DMS53 treated with DMSO at 0.1 percent for 48 hours (cell line): ENCODE results near the gene MTUS2.
"Not testable (repeated sequence)": the region's sequence is repeated elsewhere in the genome, so short reads cannot be mapped to it uniquely, and the experiment has no call there.

Experiments
- DNase-seq: peaks from one replicate; lab custom pipeline; 2025; ENCODE audit not compliant: unreplicated experiment; lab: John Stamatoyannopoulos, UW

MTUS2 gene

GRCh38 chr13:29210676-29211075 lies 390.5 kb downstream of the MTUS2 start:
- DNase-seq = no peak

DNA sequence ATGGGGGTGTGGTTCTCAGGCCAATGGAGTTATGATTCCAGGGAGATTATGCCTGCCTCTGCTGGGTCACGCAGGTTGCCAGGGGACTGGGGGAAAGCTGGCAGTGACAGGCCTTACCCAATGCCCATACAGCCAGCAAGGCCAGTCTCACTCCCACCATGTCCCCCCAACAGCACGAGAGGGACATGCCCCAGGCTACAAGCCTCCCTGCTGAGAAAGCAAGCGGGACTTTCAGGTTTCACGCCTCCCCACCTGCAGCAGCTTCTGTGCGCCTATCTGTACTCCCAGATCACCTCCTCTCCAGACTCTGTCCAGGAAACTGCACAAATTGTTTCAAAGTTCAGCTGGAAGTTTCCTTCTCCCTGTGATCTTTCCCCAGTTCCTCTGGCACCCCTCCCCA lies 391.0 kb downstream of the MTUS2 start:
- DNase-seq = not testable (repeated sequence)

DNA sequence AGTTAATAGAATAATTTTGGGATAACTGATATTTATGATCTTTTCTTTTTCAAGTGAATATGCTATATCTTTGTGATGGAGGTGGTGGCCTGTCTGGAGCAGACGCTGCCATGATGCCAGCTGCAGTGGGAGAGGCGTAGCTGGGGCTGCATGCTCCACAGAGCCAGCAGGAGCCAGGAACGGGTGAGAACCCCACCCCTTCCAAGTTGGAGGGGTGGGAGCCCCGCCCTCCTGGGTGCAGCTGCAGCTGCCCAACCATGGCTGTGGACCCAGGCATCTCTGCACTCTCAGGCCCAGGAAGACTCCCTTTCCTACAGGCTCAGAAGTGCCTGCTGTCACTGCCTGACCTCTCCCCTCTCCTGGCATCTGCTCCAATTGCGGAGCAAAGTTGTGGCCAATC lies 402.3 kb downstream of the MTUS2 start:
- DNase-seq = no peak

DNA sequence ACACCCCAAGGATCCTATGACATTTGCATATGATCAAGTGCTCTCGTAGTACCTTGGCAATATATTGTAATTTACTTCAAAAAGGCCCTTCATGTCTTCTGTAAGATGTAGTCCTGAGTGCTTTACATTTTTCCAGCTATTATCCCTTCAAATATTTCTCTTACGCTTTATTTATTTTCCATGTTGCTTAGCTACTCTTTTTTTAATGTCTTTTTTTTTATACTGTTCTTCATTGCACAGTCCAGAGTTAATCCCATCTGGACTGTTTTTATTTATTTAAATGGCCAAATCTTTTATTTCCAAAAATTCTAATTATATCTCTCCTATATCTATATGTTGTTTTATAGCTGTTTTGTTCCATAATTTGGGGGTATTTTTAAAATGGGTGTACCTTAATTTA lies 404.1 kb downstream of the MTUS2 start:
- DNase-seq = no peak

DNA sequence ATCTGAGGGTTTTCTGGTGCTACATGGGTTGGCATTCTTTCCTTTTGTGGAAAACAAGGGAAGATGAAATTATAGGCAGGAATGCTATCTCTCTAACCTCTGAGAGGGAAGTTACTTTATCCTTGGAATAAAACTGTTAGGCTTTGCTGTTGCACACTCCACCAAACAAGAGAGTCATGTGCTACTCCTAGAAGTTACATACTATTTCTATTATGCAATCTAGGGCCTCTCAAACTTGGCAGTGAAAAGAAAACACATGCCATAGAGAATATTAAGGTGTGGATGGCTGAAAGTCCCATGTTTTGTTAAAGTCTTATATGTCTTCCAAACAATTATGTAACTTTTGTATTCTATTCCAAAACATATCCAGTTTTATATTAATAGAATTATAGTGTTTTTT lies 407.4 kb downstream of the MTUS2 start:
- no peak for DNase-seq

- no peak for DNase-seq
These were observed 410.2 kb downstream of the MTUS2 start for GRCh38 chr13:29230299-29230845.

GRCh38 chr13:29239653-29240525 lies 419.8 kb downstream of the MTUS2 start:
- DNase-seq = no peak

DNA sequence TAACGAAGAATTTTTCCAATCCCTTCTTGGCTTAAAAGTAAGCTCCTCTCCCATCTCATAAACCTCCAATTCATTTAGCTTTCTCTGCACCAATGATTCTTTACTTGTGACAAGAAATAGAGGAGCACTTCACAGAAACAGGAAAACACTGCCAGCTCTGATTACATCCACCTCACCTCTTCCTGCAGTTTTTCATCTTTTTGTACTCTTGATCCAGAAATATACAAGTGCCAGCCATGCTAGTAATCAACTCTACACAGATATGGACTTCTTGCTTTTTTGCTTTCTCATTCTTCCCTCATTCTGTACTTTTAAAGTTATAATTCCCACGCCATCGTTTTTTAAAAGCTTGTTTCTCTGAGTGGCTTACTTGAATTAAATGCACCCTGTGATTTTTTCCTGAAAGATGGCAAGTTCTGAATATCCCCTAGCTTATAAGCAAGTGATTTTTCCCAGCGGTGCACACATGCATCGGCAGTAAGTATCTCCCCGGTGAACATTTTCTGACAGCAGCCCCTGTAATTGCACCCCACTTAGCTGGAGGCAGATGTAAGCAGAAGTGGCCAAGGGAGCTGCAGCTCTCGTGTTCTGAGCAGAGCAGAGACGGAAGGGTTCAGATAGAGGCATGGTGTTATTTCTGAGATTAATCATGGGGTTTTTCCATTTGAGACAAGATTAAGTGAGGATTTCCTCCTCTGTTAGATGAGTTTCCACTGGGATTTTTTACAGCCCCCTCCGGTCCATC lies 434.7 kb downstream of the MTUS2 start:
- DNase-seq = no peak

- DNase-seq = no peak
These were observed 435.4 kb downstream of the MTUS2 start for GRCh38 chr13:29255567-29255966.

DNA sequence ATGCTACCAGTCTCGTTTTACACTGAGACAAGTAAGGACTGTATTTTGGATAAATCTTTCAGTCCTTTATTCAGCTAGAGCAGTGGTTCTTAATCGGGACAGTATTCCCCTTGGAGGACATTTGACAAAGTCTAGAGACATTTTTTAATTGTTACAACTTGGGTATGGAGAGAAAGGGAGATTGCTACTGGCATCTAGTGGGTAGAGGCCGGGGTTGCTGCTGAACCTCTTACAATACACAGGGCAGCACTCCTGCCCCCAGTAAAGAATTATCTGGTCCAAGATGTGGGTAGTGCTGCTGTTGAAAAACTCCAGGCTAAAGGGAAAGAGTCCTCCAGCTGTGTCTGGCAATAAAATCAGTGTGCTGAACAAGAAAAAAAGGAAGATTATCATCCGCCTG lies 440.5 kb downstream of the MTUS2 start:
- no peak for DNase-seq

GRCh38 chr13:29266261-29266660 lies 446.1 kb downstream of the MTUS2 start:
- no peak for DNase-seq

DNA sequence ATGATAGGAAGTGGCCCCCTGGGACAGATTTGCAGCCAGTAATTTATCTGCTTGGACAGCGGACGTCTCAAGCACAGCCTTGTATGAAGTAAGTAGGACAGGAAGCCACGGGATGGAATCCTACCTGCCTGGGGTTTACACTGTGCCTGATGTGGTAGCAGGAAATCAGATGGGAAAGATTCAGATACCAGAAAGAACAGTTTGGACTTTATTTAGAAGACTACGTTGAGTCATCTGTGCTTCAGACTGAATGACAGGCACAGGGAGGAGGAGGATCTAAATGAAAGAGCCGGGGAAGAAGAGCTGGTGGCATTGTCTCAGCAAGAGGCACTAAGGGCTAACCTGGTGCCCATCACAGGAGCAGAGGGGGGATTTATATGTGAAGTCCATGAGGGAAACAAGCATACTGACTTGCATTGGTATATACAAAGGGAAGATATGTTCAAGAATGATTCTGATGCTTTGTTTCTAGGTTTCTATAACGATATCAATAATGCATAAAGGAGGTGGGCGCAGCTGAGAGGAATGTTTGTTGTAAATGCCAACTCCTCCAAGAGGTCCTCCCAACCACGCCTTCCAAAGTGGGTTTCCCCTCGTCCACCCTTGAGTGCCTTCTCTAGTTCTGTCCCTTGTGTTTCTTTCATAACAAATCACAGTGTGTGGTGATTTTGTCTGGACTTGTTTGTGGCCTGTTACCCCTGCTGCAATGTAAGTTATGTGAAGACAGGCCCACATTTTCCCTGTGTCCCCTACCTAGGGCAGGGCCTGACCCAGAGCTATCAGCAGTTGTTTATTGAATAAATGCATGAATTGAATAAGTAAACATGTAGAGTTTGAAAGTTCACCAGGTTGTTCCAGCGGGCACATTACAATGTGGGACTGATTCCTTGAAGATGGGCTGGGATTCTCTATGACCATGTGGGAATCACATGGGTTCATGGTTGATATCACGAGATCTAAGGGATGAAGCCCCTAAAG lies 446.9 kb downstream of the MTUS2 start:
- DNase-seq = no peak

GRCh38 chr13:29270271-29270985 lies 450.3 kb downstream of the MTUS2 start:
- DNase-seq = no peak

DNA sequence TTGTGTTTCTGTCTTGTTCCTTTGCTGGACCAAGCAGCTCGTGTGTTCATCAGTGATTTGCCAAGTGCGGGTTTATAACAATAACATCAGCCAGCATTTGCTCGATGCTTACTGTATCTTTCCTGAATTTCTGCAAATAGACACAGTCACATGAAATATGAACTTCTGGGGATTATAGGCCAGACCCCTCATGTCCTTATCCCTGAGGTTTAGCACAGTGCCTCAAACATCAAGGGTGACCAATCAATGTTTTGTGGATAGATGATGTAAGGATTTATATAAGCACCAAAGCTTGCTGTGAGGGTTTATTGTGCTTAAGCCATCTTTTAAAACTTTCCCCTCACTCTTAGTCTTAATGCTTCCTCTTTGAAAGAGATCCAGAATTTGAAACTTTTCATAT lies 451.5 kb downstream of the MTUS2 start:
- no peak for DNase-seq

GRCh38 chr13:29279356-29280254 lies 459.5 kb downstream of the MTUS2 start:
- DNase-seq = no peak

DNA sequence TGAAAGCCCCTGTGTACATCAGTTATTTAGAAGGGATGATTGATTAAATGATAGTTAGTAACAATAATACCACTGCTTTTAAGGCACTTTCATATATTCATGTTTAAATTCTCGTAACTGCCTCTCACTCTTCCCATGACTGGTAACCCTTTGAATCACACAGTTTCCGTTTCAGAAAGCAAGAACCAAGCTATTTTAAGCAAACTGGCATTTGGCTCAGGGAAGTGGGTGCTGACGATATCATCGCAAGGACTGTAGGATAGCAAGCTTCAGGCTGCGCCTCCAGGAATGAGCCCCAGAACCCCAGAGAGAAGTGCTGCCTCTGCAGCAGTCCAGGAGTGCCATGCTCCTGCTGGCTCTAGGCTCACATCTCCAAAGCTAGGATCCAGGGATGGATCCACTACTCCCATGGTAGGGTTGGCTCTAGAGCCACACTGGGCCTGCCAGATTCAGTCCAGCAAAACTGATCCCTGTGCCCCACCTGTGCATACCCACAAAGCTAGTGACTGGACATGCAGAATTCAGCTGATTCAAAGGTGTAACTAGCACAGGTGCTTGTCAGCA lies 461.9 kb downstream of the MTUS2 start:
- DNase-seq = no peak

GRCh38 chr13:29284726-29285125 lies 464.6 kb downstream of the MTUS2 start:
- DNase-seq = no peak

GRCh38 chr13:29287237-29287636 lies 467.1 kb downstream of the MTUS2 start:
- no peak for DNase-seq

DNA sequence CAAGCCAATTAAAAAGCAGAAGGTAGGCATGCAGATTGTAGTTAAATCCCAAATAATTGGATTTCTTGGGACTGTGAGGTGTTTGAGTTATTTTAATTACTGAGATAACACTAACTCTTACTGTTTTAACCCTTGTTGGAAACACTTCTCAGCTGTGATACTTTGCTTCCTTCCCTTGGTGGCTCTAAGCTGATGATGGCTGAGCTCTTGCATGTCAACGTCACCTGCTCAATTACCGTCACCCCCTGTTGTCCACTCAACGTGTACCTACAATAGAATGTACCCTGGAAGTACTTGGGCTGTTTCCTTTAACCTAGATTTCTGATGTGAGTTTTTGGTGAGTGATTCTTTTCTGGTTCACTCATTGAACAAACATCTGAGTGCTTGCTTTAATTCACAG lies 471.9 kb downstream of the MTUS2 start:
- DNase-seq = no peak
